Activated gamma-delta T cell treated with Interleukin-2 at 50 U/mL for 16 hours (primary cell): ENCODE measurements around the gene TSPAN7.

Source experiments
- DNase-seq: peaks from one replicate; pipeline ENCODE4 v3.0.0-alpha.2; 2020

The TSPAN7 gene

GRCh38 chrX:38649674-38650647 is 88.6 kb downstream of the TSPAN7 start:
- DNase-seq: no peak

- no peak for DNase-seq
Measured at GRCh38 chrX:38651625-38652601, 90.6 kb downstream of the TSPAN7 start.

GRCh38 chrX:38652934-38653442 is 91.6 kb downstream of the TSPAN7 start:
- DNase-seq: no peak

GRCh38 chrX:38654302-38654701 is 93.0 kb downstream of the TSPAN7 start:
- DNase-seq: no peak

GRCh38 chrX:38656350-38656915 is 95.1 kb downstream of the TSPAN7 start:
- no peak for DNase-seq

- no peak for DNase-seq
Measured at GRCh38 chrX:38657562-38657961, 96.2 kb downstream of the TSPAN7 start.

GRCh38 chrX:38660395-38661102 is 99.2 kb downstream of the TSPAN7 start:
- DNase-seq: no peak

GRCh38 chrX:38661103-38661441 is 99.7 kb downstream of the TSPAN7 start:
- no peak for DNase-seq

- no peak for DNase-seq
Measured at GRCh38 chrX:38661561-38661960, 100.2 kb downstream of the TSPAN7 start.

- DNase-seq: no peak
Measured at GRCh38 chrX:38662640-38663039, 101.3 kb downstream of the TSPAN7 start.

- no peak for DNase-seq
Measured at GRCh38 chrX:38664285-38664684, 102.9 kb downstream of the TSPAN7 start.

- no peak for DNase-seq
Measured at GRCh38 chrX:38666909-38667308, 105.6 kb downstream of the TSPAN7 start.

- DNase-seq: no peak
Measured at GRCh38 chrX:38668771-38669170, 107.4 kb downstream of the TSPAN7 start.

GRCh38 chrX:38669428-38669827 is 108.1 kb downstream of the TSPAN7 start:
- DNase-seq: no peak

- no peak for DNase-seq
Measured at GRCh38 chrX:38672646-38673045, 111.3 kb downstream of the TSPAN7 start.

- no peak for DNase-seq
Measured at GRCh38 chrX:38675856-38676255, 114.5 kb downstream of the TSPAN7 start.

GRCh38 chrX:38678183-38678582 is 116.8 kb downstream of the TSPAN7 start:
- no peak for DNase-seq

- DNase-seq: no peak
Measured at GRCh38 chrX:38678821-38679220, 117.5 kb downstream of the TSPAN7 start.

GRCh38 chrX:38679695-38680094 is 118.4 kb downstream of the TSPAN7 start:
- no peak for DNase-seq

- no peak for DNase-seq
Measured at GRCh38 chrX:38682095-38682494, 120.8 kb downstream of the TSPAN7 start.

GRCh38 chrX:38692961-38693360 is 131.6 kb downstream of the TSPAN7 start:
- no peak for DNase-seq

GRCh38 chrX:38694394-38694793 is 133.1 kb downstream of the TSPAN7 start:
- DNase-seq: no peak
